HG03439 (cell line): Measurements from ENCODE around the gene FAM168A.

Experiments used
- ATAC-seq: cut with Tn5 transposase; IDR thresholded peaks from one replicate; pipeline ENCODE4 v1.9.1; 2021; ENCODE audit warnings: mild to moderate bottlenecking, moderate library complexity; ENCODE audit not compliant: unreplicated experiment

FAM168A gene

DNA sequence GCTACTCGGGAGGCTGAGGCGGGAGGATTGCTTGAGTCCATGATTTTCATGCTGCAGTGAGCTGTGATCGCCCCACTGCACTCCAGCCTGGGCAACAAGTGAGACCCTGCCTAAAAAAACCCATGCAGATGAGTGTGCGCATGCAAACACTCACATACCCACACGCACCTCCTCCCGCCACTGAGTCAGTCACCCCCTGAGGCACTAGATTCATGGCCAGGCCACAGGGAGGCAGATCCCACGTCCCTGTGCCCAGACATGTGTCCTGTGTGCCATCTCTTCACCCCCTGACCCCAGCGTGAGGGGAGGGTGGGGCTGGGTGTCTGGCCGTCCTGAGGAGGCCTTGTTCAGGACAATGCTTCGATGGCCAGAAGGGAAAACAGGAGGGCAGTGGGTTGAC is 206.2 kb downstream of the FAM168A start:
- ATAC-seq, result no peak

GRCh38 chr11:73390601-73391565 is 207.0 kb downstream of the FAM168A start:
- ATAC-seq, result no peak

- ATAC-seq, result no peak
Observed at GRCh38 chr11:73389916-73390315, 208.0 kb downstream of the FAM168A start.

DNA sequence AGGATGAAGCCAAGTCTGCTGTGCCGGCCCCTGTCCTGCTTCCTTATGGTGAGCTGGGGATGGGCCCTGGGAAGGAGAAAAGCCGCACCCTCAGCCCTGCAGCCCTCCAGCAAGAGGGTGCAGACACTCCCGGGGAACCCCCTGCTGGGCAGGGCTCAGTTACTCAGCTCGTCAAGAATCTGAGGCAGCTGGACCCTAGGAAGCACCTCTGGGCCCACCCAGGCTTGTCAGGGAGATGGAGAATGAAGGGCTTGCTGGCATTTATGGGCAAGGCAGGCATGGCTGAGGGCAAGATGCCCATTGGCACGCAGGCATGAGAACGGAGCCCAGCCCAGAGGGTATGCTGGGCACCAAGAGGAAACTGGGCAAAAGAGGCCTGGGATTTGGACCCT is 208.8 kb downstream of the FAM168A start:
- no peak for ATAC-seq

GRCh38 chr11:73388265-73389133 is 209.4 kb downstream of the FAM168A start:
- ATAC-seq, result no peak

DNA sequence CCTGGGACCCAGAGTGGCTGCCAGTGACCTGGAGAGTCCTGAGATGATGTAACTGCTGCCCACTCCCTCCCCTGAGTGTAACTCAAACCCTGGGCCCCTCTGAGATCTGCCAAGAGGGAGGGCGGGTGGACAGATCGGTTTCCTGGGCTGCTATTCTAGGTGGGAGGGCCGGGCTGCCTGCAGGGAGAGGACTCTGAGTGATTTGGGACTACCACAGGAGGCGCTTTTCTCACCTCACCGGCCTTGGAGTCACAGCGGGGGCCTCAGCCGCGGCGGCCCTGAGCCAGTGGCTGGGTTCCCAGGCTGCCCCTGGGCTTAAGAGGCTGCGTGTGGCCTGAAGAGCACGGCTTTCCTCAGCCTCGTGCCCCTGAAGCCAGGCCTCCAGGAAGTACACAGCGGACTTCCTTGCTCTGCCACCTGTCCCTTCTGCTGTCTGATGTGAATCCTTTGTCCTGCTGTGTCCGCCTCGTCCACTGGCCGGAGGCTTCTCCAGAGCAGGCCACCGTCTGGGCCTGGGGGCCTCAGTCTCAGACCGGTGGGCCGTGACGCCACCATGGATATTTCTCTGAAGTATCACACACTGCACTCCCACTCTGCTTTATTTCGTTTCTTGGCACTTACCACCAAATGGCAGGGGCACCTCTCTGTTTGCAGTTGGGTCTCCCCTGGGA is 210.2 kb downstream of the FAM168A start:
- ATAC-seq, result no peak

GRCh38 chr11:73386546-73386945 is 211.4 kb downstream of the FAM168A start:
- no peak for ATAC-seq

DNA sequence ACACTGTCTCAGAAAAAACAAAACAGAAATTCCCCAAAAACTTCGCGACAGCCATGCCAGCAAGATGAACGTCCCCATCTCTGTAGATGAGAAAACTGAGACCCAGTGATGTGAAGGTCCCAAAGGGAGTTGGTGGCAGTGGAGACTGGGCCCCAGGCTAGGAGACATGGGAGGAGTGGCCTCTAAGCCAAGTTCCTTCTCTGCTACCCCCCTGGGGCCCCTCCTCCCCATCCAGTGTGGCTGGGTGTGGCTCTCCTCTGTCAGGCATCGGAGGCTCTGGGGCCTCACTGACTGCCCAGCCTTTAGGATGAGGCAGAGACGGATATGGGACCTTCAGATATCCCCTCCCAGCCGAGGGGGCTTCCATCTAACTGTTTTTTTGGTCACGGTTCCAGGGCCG is 211.9 kb downstream of the FAM168A start:
- ATAC-seq, result no peak

GRCh38 chr11:73384872-73385689 is 212.8 kb downstream of the FAM168A start:
- peak; percentile 38 for ATAC-seq

- ATAC-seq, result no peak
Observed at GRCh38 chr11:73384531-73384871, 213.4 kb downstream of the FAM168A start.

DNA sequence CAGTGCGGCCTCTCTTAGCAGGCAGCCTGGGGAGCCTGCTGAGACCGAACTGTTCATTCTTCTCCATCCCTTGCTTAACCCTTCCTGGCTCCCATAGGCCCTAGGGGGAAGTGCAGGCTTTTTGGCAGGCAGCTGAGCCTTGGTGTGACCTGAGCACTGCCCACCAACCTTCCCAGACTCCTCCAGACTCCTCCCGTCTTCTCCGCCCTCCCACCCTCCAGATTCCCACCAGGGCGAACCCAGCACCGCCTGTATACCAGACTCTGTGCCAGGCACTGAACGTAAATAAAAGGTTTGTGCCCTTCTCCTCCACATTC is 213.8 kb downstream of the FAM168A start:
- no peak for ATAC-seq

DNA sequence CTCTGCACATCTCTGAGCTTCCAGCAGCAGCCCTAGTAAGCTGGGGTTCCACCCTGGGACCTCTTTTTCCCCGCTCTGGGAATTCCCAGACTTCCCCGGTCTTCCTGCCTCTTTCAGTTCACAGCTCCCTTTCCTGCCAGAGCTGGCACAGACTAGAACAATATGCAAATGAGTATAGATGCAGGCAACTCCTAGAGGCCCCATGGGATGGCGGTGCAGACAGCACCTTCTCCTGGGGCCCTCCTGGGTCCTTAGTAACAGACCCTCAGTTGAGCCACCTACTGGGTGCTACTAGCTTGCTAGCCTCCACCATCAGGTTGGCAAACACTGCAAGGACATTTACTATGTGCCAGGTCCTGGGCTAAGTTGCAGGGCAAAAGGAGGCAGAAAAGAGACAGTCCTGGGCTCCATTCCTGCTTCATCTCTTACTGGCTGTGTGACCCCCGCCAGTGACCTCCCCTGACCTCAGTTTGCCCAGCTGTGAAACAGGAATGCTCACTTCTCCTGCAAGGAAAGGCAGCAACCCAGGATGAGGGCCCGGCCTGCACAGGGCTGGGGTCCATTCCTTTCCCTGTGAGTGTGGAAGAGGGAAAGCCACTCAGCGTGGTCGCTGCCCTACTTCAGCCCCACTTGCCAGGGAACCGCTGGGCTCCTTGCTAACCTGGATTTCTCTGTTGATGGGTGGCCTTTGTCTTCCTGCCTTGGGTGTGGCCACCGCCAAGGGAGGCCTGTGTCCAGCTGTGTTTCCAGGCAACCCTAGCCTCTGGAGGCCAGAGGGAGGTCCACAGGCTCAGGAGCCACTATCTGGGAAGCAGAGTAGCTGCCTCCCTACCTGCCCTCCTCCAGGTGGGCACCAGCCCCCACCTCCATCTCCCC is 214.4 kb downstream of the FAM168A start:
- no peak for ATAC-seq

GRCh38 chr11:73382747-73383146 is 215.2 kb downstream of the FAM168A start:
- no peak for ATAC-seq

DNA sequence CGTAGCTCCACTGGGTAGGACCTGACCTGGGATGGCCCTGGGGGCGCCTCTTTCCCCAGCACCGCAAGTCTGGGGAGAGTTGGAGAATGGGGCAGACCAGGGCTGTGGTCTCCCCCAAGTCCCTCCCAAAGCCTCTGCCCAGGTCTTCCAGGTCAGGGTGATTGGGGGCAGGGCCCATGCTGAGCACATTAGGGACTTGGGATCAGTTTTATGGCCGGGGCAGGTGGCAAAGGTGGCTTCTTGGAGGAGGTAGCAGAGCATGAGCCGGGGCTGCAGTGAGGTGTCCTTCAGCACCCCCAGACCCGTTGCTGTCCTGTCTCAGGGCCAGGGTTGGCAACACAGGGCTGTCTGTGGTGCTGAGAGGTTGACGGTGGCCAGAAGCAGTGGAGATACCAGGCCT is 215.7 kb downstream of the FAM168A start:
- ATAC-seq, result no peak

- ATAC-seq, result no peak
Observed at GRCh38 chr11:73381589-73381988, 216.3 kb downstream of the FAM168A start.

- no peak for ATAC-seq
Observed at GRCh38 chr11:73380897-73381410, 217.0 kb downstream of the FAM168A start.

DNA sequence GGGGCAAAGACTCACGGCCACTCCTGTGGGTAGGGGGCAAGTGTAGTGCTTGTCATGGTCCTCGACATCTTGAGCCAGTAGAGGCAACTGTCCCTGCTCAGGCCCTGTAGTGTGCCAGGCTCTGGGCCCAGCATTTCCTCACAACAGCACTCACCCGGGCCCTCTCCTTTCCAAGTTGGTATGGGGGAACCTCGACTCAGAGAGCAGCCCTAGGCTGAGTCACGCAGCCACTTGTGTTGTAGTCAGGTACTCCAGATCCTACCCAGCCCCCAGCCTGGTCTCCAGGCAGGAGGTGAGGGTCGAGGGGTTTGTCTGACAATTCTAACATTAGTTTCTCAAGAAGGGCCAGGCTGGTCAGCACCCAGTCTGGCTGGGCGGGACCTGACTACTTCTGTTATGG is 217.6 kb downstream of the FAM168A start:
- ATAC-seq, result no peak

DNA sequence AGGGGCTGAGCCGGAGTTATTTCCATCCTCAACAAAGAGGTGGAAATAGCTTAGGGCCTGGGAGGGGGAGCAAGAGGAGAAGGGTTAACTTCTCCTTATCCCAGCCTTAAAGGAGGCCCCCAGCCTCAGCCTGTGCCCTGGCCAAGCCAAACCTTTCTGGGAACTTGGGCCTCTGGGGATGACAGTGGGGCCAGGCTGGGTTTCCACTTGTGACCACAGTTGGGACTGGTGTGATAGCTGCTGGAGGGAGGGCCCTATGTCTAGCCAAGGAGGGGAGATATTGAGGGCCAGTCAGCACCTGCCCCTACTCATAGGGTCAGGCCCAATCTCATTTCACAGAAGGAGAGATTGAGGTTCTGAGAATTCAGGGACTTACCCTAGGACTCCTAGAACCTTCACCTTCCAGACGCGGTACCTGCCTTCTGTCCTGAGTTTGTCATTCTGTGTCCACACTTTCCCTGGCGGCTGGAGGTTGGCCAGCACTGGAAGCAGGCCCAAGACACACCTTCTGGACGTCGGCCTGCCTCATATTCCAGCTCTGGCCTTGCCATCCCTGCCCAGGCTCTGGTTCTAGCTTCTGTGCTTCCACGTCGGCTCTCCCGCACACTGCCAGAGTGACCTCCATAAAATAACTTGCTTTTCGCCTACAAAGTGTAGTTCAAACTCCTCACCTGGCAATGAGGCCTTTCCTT is 218.6 kb downstream of the FAM168A start:
- no peak for ATAC-seq
